HG02973 (cell line): ENCODE measurements around the gene FHIT.
"Not testable (repeated sequence)": the region's sequence is repeated elsewhere in the genome, so short reads cannot be mapped to it uniquely, and the experiment has no call there.

Experiments
- ATAC-seq: cut with Tn5 transposase; IDR thresholded peaks from one replicate; pipeline ENCODE4 v1.9.1; 2021; ENCODE audit warnings: moderate library complexity; ENCODE audit not compliant: unreplicated experiment

FHIT gene

GRCh38 chr3:59829527-59829926 lies 1421.7 kb downstream of the FHIT start:
- no peak for ATAC-seq

DNA sequence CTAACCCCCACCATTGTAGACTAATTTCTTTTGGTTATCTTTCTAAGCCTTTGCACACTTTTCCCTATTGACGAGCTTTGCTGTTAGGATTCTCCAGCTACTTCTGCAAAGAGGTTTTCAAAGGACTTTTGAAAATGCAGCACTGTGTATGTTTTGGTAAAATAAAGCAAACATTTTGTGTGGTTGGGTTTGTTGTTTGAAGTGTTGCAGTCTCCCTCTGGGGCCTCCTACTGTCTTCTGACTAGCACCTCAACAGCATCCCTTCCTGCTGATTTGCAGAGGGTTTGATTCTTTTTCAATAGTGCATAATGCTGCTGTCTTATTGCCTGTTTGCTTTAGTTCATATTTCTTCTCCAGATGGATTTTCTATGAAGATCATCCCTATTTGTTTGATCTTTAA lies 1426.4 kb downstream of the FHIT start:
- no peak for ATAC-seq

GRCh38 chr3:59821274-59821673 lies 1430.0 kb downstream of the FHIT start:
- no peak for ATAC-seq

DNA sequence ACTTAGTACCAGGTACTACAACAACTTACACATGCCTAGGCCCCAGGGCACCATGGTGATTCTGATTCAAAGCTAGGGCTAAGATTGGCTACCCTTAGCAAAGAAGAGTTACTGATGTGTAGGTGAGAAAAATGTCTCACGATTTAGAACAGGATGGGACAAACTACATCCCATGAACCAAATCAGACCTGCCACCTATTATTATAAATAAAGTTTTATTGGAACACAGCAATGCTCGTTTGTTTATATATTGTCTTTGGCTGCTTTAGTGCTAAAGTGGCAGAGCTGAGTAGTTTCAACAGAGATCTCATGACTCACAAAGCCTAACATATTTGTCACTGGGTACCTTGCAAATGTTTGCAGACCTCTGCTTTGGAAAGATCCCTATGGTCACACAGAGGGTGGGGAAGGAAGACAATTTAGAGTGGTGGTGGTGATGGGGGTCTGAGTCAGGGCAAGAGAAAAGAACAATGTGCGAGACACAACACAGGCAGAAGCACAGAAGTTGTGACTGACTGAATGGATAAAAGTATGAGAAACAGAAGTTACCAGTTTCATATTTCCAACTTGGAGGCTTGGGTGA lies 1430.8 kb downstream of the FHIT start:
- no peak for ATAC-seq

DNA sequence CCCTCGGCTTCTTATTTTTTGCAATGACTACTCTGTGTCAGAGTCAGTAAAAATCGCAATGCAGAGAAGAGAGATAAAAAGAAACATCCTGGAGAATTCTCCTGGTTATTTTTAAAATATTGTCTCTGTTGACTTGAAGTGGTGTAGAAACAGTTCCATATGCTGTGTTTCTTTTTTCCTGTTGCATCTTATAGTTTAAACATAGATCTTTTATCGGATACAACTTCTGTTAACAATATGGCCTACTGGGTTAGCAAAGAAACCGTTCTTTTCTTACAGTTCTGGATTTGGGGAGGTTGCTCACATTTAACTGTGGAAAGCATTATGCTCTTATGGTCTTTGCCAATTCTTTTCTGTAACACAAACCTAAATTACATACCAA lies 1432.3 kb downstream of the FHIT start:
- ATAC-seq, result no peak

DNA sequence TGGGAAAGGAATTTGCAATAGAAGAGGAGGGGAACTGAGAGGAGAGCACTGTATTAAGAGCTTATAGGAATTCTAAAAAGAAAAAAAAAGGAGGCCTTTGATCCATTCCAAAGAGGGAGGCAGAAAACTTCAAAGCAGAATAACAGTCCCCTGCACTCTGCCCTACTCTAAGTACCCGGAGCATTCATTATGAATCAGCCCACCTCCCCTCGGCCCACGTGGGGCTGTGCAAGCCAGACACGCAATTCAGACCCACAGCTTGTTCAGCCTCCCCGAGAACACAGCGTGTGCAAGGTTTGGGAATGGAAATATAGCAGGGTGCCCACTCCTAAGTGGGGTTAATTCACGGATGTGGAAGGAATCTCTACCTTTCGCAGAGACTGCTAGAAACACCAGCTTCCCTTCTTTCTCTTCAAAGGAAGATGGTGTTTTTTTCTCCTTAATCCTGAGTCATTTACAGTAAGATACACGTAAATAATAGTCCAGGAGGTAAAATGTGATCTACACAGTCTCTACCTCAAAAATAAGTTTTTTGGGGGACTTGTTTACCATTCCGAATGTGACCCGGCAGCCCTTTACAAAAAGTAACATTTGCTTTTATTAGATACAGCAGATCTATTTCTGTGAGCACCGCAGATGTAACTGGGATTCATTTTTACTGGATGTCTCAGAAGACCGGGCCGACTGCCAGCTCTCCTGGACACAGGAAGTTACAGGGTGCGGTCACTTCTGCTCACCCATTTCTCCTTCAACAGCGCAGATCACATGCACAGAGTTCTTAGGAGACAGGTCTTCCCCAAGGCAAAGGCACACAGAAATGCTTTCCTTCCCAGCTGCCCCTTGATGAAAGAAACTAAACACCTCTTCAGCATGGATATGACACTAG lies 1433.0 kb downstream of the FHIT start:
- no peak for ATAC-seq

DNA sequence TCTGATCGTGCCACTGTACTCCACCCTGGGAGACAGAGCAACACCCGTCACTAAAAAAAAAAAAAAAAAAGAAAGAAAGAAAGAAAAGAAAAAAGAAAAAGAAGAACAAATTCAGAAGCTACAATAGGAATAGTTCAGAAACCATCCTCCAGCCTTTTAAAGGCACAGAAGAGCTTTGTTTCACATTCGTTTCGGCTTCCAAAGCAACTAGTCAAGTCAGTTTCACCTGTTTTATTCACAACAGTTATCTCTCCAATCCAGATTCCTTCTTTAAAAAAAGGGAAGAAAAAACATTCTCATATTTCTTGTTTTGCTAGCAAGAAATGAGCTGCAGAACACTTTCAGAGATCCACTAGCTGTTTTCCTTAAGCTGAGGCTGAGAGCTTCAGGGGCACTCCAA lies 1433.7 kb downstream of the FHIT start:
- ATAC-seq, result no peak

GRCh38 chr3:59816312-59816711 lies 1434.9 kb downstream of the FHIT start:
- no peak for ATAC-seq

DNA sequence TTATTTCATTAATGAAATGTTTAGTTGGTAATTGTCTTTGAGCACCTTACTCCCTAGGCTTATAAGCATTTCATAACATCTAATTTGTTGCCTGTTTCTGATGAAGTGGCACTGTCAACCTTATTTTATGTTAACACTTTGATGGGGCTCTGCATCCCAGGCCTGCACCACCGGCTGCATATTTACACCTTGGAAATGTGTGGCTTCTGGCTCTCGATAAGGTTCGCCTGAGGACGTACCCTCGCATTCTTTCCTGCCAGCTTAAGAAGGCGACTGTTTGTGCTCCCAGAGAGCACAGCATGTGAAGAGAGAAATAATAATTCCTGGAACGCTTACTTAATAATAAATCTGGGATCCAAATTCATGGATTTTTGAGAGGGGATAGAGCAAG lies 1438.1 kb downstream of the FHIT start:
- ATAC-seq, result no peak

GRCh38 chr3:59812237-59813147 lies 1438.8 kb downstream of the FHIT start:
- no peak for ATAC-seq

DNA sequence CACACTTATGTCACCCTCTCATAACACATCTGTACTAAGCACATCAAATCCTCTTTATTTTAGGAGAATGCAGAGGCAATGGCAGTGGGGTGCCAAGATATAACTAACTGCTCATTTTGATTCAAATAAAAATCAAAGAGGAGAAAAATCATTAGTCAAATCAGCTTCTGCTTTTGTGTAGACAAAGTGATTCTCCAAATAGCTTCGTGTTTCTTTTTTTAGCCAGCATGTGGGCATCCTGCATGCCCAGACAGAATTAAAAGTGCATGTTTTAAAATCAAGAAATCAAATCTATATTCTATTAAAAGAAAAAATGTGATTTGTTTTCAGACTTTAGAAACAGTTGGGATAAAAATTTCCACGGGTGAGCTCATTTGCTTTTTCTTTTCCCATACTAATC lies 1440.1 kb downstream of the FHIT start:
- ATAC-seq, result no peak

GRCh38 chr3:59810606-59811005 lies 1440.6 kb downstream of the FHIT start:
- ATAC-seq, result no peak

DNA sequence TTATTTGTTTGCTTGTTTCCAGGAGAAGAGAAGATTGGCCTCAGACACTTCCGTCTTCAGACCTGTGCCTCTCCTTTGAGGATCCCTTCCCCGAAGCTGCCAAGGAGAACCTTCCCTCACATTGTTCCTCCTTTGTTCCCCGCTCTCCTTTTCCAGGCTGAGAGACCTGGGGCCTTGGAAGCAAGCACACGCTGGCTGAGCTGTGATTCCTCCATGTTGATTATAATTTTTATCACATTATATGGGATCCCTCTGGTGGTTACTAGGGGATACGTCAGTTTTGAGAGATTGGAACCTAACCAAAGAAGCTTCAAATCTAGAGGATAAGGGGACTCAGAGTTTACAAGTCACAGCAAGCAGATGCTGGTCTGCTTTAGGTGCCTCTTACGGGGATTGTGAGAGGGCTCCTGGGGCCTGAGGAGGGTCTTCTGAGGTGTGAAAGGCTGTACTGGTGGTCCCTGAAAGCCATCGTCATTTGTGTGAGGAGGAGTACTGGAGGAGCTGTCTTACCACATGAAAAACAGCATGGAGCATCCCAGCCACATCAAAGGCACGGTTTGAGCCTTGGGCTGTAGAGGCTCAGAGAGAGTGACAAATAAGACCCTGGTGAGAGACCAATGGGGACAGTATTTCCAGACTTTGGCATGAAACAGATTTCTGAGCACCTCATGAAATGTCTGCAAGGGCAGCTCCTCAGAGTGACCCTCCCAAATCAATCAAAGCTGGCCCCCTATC lies 1441.4 kb downstream of the FHIT start:
- no peak for ATAC-seq

GRCh38 chr3:59809016-59809415 lies 1442.2 kb downstream of the FHIT start:
- no peak for ATAC-seq

- no peak for ATAC-seq
Observed at GRCh38 chr3:59808446-59808845, 1442.8 kb downstream of the FHIT start.

- no peak for ATAC-seq
Observed at GRCh38 chr3:59803268-59803667, 1448.0 kb downstream of the FHIT start.

DNA sequence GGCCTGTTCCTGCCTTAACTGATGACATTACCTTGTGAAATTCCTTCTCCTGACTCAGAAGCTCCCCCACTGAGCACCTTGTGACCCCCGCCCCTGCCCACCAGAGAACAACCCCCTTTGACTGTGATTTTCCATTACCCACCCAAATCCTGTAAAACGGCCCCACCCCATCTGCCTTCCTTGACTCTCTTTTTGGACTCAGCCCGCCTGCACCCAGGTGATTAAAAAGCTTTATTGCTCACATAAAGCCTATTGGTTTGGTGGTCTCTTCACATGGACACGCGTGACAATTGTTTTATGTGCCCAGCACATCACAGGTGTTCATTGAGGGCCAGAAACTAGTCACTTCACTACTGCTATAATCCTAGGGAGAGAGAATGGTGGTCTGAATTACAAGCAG lies 1448.8 kb downstream of the FHIT start:
- ATAC-seq, result not testable (repeated sequence)

- no peak for ATAC-seq
Observed at GRCh38 chr3:59802045-59802444, 1449.2 kb downstream of the FHIT start.

DNA sequence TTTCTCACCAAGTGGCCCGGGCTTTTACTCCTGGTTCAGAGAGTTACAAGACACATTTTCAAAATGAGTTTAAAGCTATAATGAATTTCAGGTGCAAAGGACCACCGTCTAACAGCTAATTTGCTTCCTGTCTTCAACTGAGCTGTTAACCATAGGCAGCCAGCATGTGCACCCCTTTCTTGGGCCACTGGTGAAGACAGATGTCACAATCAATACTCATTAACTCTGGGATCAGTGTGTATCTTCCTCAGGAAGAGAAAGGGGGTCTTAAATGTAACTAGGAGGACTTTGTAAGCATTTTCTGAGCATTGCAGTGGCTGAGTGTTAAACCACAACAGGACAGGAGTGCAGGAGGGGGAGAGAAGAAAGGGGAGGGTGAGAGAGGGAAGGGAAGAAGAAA lies 1450.8 kb downstream of the FHIT start:
- no peak for ATAC-seq

DNA sequence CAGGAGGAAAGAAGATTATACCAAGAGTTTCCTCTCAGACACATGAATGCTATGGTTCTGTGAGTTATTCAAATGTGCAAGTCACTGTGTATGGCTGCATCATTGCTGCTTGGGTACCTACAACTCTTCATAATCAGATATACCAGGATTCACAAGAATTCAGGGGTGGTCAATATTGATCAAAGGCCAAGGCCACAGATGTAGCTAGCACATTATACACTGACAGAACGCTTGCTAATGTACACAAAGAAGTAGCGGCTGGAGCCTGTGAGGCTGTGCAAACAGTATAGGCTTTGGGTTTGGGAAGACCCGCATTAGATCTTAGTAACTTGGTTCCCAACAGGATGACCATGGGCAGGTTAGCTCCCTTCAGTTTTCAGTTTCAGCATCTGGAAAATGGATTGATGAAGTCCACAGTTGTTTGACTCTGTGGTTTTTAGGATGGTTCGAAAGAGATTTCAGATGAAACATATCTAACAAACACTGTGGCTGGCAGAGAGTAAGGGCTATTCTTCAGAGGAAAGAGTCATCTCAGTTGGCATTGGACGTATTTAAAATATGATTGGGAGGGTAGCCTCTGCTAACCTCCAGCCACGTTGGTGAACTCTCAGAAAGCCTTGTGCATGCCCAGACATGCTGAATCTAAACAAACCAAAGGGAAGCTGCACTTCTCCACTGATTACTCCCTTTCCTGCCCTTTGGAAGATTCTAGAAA lies 1452.7 kb downstream of the FHIT start:
- ATAC-seq, result no peak
